Trophoblast cell (in vitro differentiated cells and primary cell): ENCODE measurements around the gene SMTN. TPM values are rescaled to one million over a fixed set of nuclear protein-coding genes. Genes with fewer than 3 reads are reported as not detected.

Experiments used
- DNase-seq, 2 donors: peaks; one replicate each; pipeline ENCODE4 v3.0.0-alpha.2; 2016
- H2AFZ ChIP-seq: 2 replicates; pipeline ENCODE4 v1.6.1; 2013; ENCODE audit warnings: low read length, moderate library complexity, mild to moderate bottlenecking; ENCODE audit not compliant: insufficient read depth, poor library complexity
- H2AK5ac ChIP-seq: 2 replicates; pipeline ENCODE4 v1.6.1; 2013; ENCODE audit warnings: mild to moderate bottlenecking, low read length
- H2BK120ac ChIP-seq: 2 replicates; pipeline ENCODE4 v1.6.1; 2013; ENCODE audit warnings: low read length, mild to moderate bottlenecking, moderate library complexity; ENCODE audit not compliant: insufficient read depth, poor library complexity
- H2BK12ac ChIP-seq: 2 replicates; pipeline ENCODE4 v1.6.1; 2013; ENCODE audit warnings: mild to moderate bottlenecking, low read length, moderate library complexity
- H2BK5ac ChIP-seq: 2 replicates; pipeline ENCODE4 v1.6.1; 2013; ENCODE audit warnings: low read length, low read depth, moderate library complexity, mild to moderate bottlenecking; ENCODE audit not compliant: poor library complexity
- H3K14ac ChIP-seq: 2 replicates; pipeline ENCODE4 v1.6.1; 2013; ENCODE audit warnings: mild to moderate bottlenecking, low read length
- H3K18ac ChIP-seq: 2 replicates; pipeline ENCODE4 v1.6.1; 2013; ENCODE audit warnings: mild to moderate bottlenecking, low read length
- H3K23ac ChIP-seq: 2 replicates; pipeline ENCODE4 v1.6.1; 2013; ENCODE audit warnings: low read length
- H3K27ac ChIP-seq: 2 replicates; pipeline ENCODE4 v1.5.1; 2013; ENCODE audit warnings: low read depth, mild to moderate bottlenecking, inconsistent platforms, low read length, moderate library complexity
- H3K27me3 ChIP-seq: 2 replicates; pipeline ENCODE4 v1.6.1; 2013; ENCODE audit warnings: inconsistent platforms, mild to moderate bottlenecking, low read length, moderate library complexity; ENCODE audit not compliant: insufficient read depth
- H3K36me3 ChIP-seq, 2 experiments: 1 replicate in 1 of 2; 2 replicates in 1 of 2; pipeline ENCODE4 v1.6.1; 2013; ENCODE audit warnings: low read length in 2 of 2, mild to moderate bottlenecking in 2 of 2, moderate library complexity in 1 of 2; ENCODE audit not compliant: insufficient read depth in 2 of 2, control insufficient read depth in 1 of 2
- H3K4ac ChIP-seq: 2 replicates; pipeline ENCODE4 v1.6.1; 2013; ENCODE audit warnings: low read depth, mild to moderate bottlenecking, low read length, moderate library complexity
- H3K4me1 ChIP-seq, 2 experiments: 1 replicate in 1 of 2; 2 replicates in 1 of 2; pipeline ENCODE4 v1.6.1; 2013; ENCODE audit warnings: low read length in 2 of 2, mild to moderate bottlenecking in 2 of 2, moderate library complexity in 1 of 2; ENCODE audit not compliant: insufficient read depth in 2 of 2, control insufficient read depth in 1 of 2
- H3K4me2 ChIP-seq: 2 replicates; pipeline ENCODE4 v1.6.1; 2013; ENCODE audit warnings: inconsistent platforms, mild to moderate bottlenecking, low read length, moderate library complexity
- H3K4me3 ChIP-seq: 2 replicates; pipeline ENCODE4 v1.5.1; 2013; ENCODE audit warnings: mild to moderate bottlenecking, low read depth, low read length, inconsistent platforms
- H3K79me1 ChIP-seq: one replicate; pipeline ENCODE4 v1.6.1; 2013; ENCODE audit warnings: low read length
- H3K79me2 ChIP-seq: 2 replicates; pipeline ENCODE4 v1.6.1; 2013; ENCODE audit warnings: low read length, mild to moderate bottlenecking; ENCODE audit not compliant: control insufficient read depth, insufficient read depth, poor library complexity
- H3K9ac ChIP-seq: 2 replicates; pipeline ENCODE4 v1.6.1; 2013; ENCODE audit warnings: mild to moderate bottlenecking, low read length
- H3K9me3 ChIP-seq: 2 replicates; pipeline ENCODE4 v1.6.1; 2013; ENCODE audit warnings: low read depth, mild to moderate bottlenecking, control low read depth, inconsistent platforms, low read length; ENCODE audit not compliant: insufficient read depth
- H4K12ac ChIP-seq: 2 replicates; pipeline ENCODE4 v1.6.1; 2013; ENCODE audit warnings: low read depth, mild to moderate bottlenecking, low read length, moderate library complexity
- H4K8ac ChIP-seq: 2 replicates; pipeline ENCODE4 v1.6.1; 2013; ENCODE audit warnings: low read depth, mild to moderate bottlenecking, low read length, moderate library complexity
- H4K91ac ChIP-seq: one replicate; pipeline ENCODE4 v1.6.1; 2013; ENCODE audit warnings: low read depth, mild to moderate bottlenecking, low read length, moderate library complexity
- WGBS: extraction: QIAGEN DNeasy Blood & Tissue Kit; methylation state at CpG from one replicate; pipeline ENCODE4 v1.1.7; 2013; ENCODE audit warnings: missing lambda C conversion rate; ENCODE audit not compliant: insufficient read length, insufficient coverage; ENCODE audit errors: extremely low coverage; 5-methylcytosine and 5-hydroxymethylcytosine counted together
- polyA plus RNA-seq: library from polyadenylated mRNA; stranded (reverse); fragments of 200-250 nt; gene quantifications from 2 replicates; pipeline ENCODE4 v1.2.3, GENCODE V29; 2013

Gene SMTN
- polyA plus RNA-seq, result 76.6 and 79.2 TPM in 2 replicates

DNA sequence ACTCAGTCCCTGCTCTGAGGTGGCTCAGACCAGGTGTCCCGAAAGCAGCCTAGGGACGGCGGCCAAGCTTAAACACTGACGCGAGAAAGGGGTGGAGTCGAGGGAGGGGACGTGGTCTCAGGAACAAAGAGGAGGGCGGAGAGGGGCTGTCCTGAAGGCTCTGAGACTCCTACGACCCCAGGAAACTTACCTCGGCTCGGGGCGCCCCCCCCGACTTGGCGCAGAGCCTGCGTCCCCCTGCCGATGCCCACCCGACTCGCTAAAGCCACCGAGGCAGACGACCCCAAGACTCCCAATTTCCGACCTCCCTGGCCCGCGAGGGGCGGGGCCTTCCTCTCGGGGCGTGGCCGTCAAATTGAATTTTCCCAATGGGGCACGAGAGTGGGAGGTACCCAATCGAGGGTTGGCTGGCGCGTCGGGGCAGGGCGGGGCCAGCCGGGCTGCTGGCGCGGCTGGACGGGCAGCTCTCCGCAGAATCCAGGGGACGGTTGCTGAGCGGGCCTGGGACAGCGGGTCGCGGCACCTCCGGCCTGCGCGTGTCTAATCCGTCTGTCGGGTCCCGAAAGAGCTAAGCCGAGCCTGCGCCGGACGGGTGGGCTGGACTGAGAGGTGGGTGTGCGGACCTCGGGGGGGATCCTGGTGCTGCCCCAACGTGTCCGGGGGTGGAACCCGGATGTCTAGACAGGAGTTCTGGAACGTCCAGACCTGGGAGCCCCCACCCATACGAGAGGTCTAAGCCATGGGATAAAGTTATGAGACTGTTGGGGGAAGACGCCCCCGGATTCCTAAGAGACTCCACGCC, at the start of gene SMTN:
TSS of gene SMTN (plus strand) at position 471 of the 802 bp plus-strand sequence. CDS start 1,941 bp downstream, outside the sequence.
- Histone ChIP-seq H4K12ac (peak within 1 kb of the TSS; percentile 62), H3K79me2 (peaks cover 21% of the 10 kb centered on the region), H3K23ac (no peak within 1 kb of the TSS), H3K18ac (peak within 1 kb of the TSS; percentile 80), H3K36me3 (peaks cover 7 to 11% of the 10 kb centered on the region in 2 experiments), H2BK120ac (peak within 1 kb of the TSS; percentile 65), H2BK12ac (peak within 1 kb of the TSS; percentile 41), H2BK5ac (peak within 1 kb of the TSS; percentile 86), H3K4me3 (peak within 1 kb of the TSS; percentile 91), H3K4me2 (peak within 1 kb of the TSS; percentile 67), H3K4me1 (peaks cover 29 to 36% of the 10 kb centered on the region in 2 experiments), H4K91ac (peak within 1 kb of the TSS; percentile 75), H4K8ac (peak within 1 kb of the TSS; percentile 78), H3K9ac (peak within 1 kb of the TSS; percentile 91), H3K79me1 (peaks cover 27% of the 10 kb centered on the region), H3K27me3 (no peaks in the 10 kb centered on the region), H2AFZ (peak within 1 kb of the TSS; percentile 83), H3K14ac (peak within 1 kb of the TSS; percentile 95), H3K9me3 (peaks cover 3% of the 10 kb centered on the region), H3K4ac (peak within 1 kb of the TSS; percentile 71), H3K27ac (peak within 1 kb of the TSS; percentile 48), H2AK5ac (peak within 1 kb of the TSS; percentile 67)
- peak; percentile 90 to 98 for DNase-seq
- WGBS, result no CpG with 5 or more reads among the region's 63 CpGs

DNA sequence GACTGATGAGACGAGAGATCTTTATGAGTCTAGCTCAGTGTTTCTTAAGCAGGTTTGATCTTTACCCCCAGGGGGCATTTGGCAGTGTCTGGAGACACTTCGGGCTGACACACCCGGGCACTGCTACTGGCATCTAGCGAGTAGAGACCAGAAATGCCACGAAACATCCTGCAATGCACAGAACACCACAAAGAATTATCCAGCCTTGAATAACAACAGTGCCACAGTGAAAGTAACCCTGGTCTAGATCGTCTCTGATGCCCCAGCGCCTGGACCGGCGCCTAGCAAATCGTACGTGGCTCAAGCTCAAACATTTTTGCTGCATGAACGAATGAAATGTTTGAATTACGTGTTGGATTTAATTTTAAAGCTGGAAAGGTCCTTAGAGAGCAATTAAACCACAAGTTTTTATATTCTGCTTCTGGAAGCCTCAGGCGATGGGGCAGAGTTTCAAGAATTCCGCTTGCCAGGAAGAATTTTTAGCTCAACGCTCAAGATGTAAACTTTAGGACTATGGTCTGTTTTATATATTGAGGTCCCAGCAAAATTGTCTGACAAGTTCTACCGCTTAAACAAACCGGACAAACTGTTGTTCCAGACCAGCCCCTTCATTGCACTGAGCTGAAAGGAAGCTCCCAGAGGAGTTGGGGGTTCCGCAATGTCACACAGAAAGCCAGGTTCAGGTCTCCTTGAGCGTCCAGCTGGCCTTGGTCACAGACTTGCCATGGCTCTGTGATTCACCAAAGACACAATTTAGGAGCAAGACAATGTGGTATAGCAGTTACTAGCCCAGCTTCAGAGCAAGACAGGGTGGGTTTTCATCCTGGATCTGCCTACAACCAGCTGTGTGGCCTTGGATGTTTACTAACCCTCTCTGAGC, 44.2 kb upstream of the SMTN start:
- Histone ChIP-seq H3K14ac (no peak overlapping the region), H3K79me2 (no peaks in the 10 kb centered on the region), H4K91ac (peak overlapping the region; percentile 32), H3K18ac (no peak overlapping the region), H3K36me3 (no peaks in the 10 kb centered on the region), H3K4me2 (no peak overlapping the region), H3K4ac (no peak overlapping the region), H3K27me3 (no peaks in the 10 kb centered on the region), H2AFZ (no peak overlapping the region), H3K79me1 (no peaks in the 10 kb centered on the region), H3K4me1 (peaks cover 6 to 7% of the 10 kb centered on the region in 2 experiments), H2BK5ac (no peak overlapping the region), H4K8ac (no peak overlapping the region), H3K9me3 (no peaks in the 10 kb centered on the region), H2BK12ac (no peak overlapping the region), H3K23ac (no peak overlapping the region), H3K9ac (no peak overlapping the region), H2BK120ac (no peak overlapping the region), H2AK5ac (no peak overlapping the region), H3K27ac (no peak overlapping the region), H4K12ac (no peak overlapping the region), H3K4me3 (no peak overlapping the region)
- DNase-seq, result peak in 1 of 2 donors; percentile 55
- no CpG with 5 or more reads among the region's 20 CpGs for WGBS

DNA sequence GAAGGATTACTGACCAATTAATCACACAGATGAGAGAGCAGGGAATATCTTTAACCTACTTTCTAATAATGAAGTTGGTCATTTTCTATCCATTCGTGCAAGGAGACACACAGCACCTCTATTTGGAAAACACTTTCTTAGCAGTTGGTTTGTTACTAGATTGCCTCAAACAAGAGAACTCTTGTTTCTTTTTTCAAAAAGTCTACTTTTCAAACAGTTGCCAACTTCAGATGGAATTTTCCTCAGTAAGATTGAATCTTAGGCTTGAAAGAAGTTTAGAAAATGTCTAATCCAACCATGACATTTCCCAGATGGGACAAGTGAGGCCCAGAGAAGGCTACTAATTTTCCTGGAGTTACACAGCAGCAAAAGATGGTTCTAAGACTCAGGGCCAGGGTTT, 42.4 kb upstream of the SMTN start:
- Histone ChIP-seq H3K4me3 (no peak overlapping the region), H4K12ac (no peak overlapping the region), H3K4me2 (no peak overlapping the region), H3K4ac (no peak overlapping the region), H2BK120ac (no peak overlapping the region), H3K18ac (no peak overlapping the region), H3K27me3 (no peaks in the 10 kb centered on the region), H3K23ac (no peak overlapping the region), H3K14ac (no peak overlapping the region), H2BK12ac (no peak overlapping the region), H3K9ac (no peak overlapping the region), H2BK5ac (no peak overlapping the region), H3K79me1 (no peaks in the 10 kb centered on the region), H3K79me2 (no peaks in the 10 kb centered on the region), H2AFZ (no peak overlapping the region), H3K9me3 (no peaks in the 10 kb centered on the region), H2AK5ac (no peak overlapping the region), H4K8ac (no peak overlapping the region), H3K27ac (no peak overlapping the region), H3K4me1 (peaks cover 6 to 7% of the 10 kb centered on the region in 2 experiments), H4K91ac (no peak overlapping the region), H3K36me3 (no peaks in the 10 kb centered on the region)
- no CpG with 5 or more reads among the region's 1 CpG for WGBS
- no peak for DNase-seq

DNA sequence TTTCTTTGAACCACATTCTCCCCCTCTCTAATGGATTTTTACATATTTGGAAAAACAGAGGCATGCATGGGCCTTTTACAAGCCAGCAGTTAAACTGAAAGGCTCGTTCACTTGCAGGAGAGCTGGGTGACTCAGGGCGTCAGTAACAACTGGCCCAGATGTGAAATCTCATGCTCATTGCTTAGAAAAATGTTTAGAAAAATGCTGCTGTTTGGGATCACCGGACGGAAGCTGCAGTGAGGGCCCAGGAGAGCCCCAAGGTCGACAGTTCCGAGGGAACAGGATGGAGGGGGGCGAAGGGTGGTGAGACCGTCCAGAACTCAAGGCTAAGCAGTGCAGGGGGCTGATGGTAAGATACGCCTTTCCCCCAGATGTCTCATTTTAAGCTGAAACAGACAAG, 41.7 kb upstream of the SMTN start:
- Histone ChIP-seq H3K4me2 (no peak overlapping the region), H4K12ac (no peak overlapping the region), H2BK5ac (no peak overlapping the region), H2AFZ (no peak overlapping the region), H3K36me3 (no peaks in the 10 kb centered on the region), H3K27me3 (no peaks in the 10 kb centered on the region), H3K18ac (no peak overlapping the region), H3K4ac (no peak overlapping the region), H2BK120ac (no peak overlapping the region), H3K79me1 (no peaks in the 10 kb centered on the region), H2AK5ac (no peak overlapping the region), H4K91ac (no peak overlapping the region), H3K4me3 (no peak overlapping the region), H3K79me2 (no peaks in the 10 kb centered on the region), H2BK12ac (no peak overlapping the region), H3K14ac (no peak overlapping the region), H3K9me3 (no peaks in the 10 kb centered on the region), H3K23ac (no peak overlapping the region), H3K4me1 (peaks cover 6 to 7% of the 10 kb centered on the region in 2 experiments), H3K9ac (no peak overlapping the region), H4K8ac (no peak overlapping the region), H3K27ac (no peak overlapping the region)
- peak in 1 of 2 donors; percentile 62 for DNase-seq
- no CpG with 5 or more reads among the region's 9 CpGs for WGBS
